ENCODE data around the gene SNAPIN.

- TF ChIP-seq CTCF (IDR thresholded peaks at IDR 0.05) (no peak), EP300 (IDR thresholded peaks at IDR 0.05) (no peak)
These were observed 15.0 kb downstream of the SNAPIN start for GRCh38 chr1:153673511-153673910.

Data from gastroesophageal sphincter (tissue), 3 donors.